IPS-11a (cell line): ENCODE measurements around the gene CD244.
"Not testable (repeated sequence)": the region's sequence is repeated elsewhere in the genome, so short reads cannot be mapped to it uniquely, and the experiment has no call there.

ENCODE experiments used
- H3K4me3 ChIP-seq: one replicate; pipeline ENCODE4 v1.5.1; 2013; ENCODE audit warnings: low read depth, low read length, control low read depth

CD244 gene

DNA sequence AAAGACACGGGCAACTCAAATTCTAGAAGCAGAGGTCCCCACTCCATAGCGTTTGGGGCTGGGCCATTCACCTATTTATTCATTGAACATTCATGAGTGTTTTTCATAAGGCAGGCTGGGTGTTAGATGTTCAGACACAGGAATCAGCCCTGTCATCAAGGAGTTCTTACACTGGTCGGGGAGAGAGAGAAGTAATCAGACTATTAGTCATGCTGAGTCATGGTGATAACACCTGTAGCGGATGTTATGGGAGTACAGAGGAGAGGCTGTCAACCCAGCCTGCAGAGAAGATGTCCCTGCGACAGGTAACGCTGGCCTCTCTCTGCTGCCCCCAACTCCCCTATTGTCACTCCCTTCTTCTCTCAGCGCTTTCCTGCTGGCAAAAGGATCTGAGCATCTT is 49.5 kb downstream of the CD244 start:
- H3K4me3 ChIP-seq: no peak overlapping the region

DNA sequence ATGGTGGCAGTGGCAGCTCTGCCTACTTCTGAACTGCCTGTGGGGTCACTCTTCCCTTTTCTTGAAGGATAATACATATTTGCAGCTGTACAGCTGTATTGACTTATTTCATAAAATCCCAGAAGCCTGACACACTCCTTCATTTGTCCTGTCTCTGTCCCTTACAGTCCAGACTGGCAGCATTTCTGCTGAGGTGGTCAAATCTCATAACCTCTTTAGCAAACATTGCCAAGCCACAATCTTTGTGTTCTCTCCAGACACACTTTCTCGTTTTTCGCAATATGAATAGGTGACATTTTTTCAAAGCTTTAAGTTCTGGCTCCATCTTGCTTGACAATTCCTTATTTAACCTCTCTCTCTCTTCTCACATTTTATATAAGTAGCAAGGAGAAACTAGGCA is 51.5 kb downstream of the CD244 start:
- no peak overlapping the region for H3K4me3 ChIP-seq

DNA sequence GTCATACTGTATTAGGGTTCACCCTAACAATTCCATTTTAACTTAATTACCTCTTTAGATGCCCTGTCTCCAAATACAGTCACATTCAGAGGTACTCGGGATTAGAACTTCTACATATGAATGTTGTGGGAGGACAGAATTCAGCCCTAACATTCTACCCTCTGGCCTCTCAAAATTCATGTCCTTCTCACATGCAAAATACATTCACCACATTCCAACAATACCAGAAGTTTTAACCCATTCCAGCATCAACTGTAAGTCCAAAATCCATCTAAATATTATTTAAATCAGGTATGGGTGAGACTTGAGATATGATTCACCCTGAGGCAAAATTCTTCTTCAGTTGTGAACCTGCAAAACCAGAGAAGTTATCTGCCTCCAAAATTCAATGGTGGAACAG is 52.2 kb downstream of the CD244 start:
- no peak overlapping the region for H3K4me3 ChIP-seq

DNA sequence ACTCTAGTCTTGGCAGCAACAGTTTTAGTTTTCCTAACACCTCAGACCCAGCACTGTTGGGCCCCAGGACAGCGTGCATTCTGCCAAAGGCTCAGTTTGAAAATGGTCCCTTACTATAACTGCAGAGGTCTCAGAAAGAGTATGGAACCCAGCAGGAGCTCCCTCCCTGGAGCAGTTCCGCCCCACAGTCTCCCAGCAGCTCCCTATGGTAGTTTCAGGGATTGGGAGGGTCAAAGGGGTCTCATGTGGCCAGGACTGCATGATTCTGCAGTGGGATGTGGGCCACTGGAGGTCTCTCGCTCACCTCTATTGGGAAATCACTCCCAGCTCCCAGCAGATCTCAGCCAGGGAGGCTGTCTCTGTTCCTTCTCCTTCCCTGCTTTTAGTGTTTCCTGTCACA is 54.4 kb downstream of the CD244 start:
- no peak overlapping the region for H3K4me3 ChIP-seq

DNA sequence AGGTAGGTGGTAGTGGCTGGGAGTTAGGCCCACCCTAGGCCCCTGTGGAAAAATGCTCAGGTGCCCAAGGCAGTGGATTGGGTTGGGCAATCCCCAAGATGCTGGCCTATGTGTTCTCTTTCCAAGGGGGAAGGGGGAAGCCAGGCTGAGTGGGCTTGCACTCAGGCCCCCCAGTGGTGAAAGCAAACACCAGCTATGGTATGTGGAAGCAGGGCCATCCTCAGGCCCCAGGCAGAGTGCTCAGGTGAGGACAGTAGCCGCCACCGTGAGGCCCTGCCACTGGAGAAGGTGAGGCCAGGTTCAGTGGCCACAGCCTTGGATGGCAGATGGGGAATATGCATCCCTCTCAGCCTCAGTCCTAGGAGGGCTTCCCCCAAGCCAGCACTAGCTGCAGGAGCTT is 54.9 kb downstream of the CD244 start:
- H3K4me3 ChIP-seq: no peak overlapping the region

GRCh38 chr1:160807247-160807646 is 55.4 kb downstream of the CD244 start:
- no peak overlapping the region for H3K4me3 ChIP-seq

GRCh38 chr1:160806784-160807183 is 55.9 kb downstream of the CD244 start:
- H3K4me3 ChIP-seq: no peak overlapping the region

DNA sequence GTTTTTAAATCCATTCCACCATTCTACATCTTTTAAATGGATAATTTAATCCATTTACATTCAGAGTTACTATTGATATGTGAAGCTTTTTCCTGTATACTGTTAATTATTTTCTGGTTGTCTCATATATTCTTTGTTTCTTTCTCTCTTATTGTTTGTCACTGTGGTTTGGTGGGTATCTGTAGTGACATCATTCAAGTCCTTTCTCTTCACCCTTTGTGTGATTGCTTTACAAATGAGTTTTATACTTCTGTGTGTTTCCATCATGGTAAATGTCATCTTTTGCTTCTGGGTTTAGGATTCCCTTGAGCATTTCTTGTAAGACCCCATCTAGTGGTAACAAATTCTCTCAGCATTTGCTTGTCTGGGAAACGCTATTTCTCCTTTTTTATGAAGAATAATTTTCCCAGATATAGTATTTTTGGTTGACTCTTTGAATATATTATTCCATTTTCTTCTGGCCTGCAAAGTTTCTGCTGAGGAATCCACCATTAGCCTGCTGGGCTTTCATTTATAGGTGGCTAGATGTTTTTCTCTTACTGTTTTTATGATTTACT is 56.5 kb downstream of the CD244 start:
- no peak overlapping the region for H3K4me3 ChIP-seq

DNA sequence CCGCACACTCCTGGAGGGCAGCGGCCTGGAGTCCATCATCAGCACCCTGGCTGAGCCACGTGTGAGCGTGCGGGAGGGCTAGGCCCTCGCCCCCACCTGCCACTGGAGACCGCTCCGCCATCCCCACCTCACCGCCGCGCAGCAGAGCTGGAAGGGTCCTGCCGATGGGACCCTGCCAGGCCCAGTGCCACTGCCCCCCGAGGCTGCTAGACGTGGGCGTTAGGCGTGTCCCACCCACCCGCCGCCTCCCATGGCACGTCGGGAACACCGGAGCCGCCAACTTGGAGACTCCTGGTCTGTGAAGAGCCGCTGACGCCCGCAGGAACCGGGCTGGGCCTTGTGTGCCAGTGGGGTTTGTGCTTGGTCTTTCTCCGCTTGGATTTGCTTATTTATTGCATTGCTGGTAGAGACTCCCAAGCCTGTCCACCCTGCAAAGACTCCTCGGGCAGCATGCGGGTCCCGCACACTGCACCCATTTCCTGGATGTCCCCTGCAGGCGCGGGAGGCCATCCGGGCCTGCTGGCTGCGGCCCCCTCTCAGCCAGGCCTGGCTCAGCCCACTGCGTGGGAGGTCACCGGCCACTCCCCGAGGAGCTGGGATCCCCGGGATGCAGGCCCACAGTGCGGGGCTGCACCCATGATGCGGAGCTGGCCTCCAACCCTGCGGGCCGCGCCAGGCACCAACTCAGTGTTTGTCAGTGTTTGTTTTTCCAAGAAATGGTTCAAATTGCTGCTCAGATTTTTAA is 60.7 kb downstream of the CD244 start:
- no peak overlapping the region for H3K4me3 ChIP-seq

- no peak overlapping the region for H3K4me3 ChIP-seq
These were observed 61.9 kb downstream of the CD244 start for GRCh38 chr1:160800645-160801408.

GRCh38 chr1:160800142-160800541 is 62.5 kb downstream of the CD244 start:
- no peak overlapping the region for H3K4me3 ChIP-seq

- H3K4me3 ChIP-seq: no peak overlapping the region
These were observed 63.0 kb downstream of the CD244 start for GRCh38 chr1:160799641-160800040.

- H3K4me3 ChIP-seq: no peak overlapping the region
These were observed 64.2 kb downstream of the CD244 start for GRCh38 chr1:160798439-160798838.

DNA sequence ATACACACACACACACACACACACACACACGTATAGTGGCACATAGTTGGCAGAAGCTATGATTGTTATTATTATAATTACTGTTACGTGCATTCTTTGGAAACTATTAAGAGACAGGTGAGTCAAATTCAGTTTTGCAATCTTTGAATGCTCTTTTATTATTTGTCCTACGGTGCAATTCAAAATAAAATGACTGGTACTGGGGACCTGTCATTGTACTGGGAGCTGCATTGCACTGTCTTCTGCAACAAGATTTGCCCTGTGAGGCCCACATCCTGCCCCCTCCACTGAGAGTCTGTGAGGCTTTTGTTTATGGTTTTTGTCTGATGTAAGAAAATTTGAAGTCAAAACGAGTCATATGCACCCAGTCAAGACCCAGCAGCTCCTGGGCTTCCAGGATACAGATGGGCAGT is 64.8 kb downstream of the CD244 start:
- H3K4me3 ChIP-seq: no peak overlapping the region

- no peak overlapping the region for H3K4me3 ChIP-seq
These were observed 65.4 kb downstream of the CD244 start for GRCh38 chr1:160797271-160797709.

DNA sequence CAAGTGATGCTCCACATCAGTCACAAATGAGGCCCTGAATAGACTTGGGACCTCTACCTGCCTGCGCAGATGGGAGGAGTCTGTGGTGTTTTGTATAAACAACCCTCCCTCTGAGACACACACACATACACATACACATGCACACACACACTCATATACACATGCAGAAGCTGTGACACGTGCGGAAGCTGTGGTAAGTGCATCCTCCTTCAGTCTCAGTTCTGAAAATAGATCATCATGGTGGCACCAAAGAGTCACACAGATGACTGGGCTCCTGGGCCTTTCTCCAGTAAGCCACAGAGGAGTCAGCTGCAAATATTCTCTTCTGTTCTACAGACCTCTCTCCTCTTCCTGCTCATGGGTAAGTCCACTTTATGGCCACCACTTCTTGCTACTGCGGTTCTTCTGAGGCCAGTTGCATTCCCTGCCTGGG is 66.7 kb downstream of the CD244 start, which contains the start of gene LY9:
Gene LY9 (plus strand): TSS at position 224 of the 433 bp plus-strand sequence. CDS start 14 bp downstream, at position 238.
- H3K4me3 ChIP-seq: no peak within 1 kb of the TSS

DNA sequence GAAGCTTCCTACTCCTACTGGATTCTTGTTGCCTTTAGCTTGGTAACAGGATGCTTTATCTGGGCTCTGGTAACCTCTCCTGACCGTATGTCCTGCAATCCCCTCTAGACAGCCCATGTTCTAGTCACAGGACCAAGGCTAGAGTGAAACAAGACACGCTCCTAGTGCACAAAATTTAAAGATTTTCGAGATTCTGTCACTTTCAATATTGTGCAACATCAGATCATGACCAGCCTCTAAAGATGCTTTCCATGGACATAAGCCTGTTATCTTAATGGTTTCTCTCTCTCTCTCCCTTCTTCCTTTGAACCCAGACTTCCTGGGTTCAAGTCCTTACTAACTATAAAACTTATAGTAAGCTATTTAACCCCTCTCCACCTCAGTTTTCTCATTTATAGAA is 68.3 kb downstream of the CD244 start:
- no peak overlapping the region for H3K4me3 ChIP-seq

- H3K4me3 ChIP-seq: no peak overlapping the region
These were observed 72.7 kb downstream of the CD244 start for GRCh38 chr1:160789702-160790611.

DNA sequence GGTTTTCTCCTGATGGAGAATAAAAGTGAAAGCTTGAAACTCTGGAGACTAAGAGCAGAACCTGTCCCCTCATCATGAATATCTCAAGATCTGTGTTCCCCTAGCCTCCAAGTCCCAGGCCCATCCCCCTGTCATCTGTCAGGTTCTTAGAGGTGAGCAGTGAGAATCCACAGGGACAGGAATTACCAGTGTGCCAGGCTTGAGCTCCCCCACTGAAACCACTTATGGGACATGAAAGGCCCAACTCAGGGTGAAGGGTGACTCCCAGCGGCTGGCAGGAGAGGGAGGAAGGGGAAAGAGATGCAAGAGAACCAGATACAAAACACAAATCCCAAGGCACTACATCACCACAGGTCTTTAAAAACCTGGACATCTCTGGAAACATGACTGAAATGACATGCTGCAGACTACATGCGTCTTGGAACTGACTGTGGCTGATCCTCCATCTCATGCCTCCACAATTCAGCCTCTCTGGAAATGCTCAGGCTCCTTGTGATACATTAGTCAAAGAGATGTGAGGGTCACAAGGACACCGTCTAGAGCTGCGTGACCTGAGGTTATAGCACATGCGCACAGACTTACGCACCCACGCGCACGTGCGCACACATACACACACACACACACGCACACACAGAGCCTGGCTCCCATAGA is 73.5 kb downstream of the CD244 start:
- H3K4me3 ChIP-seq: no peak overlapping the region

- not testable (repeated sequence) for H3K4me3 ChIP-seq
These were observed 79.5 kb downstream of the CD244 start for GRCh38 chr1:160782988-160783765.
